CD4-positive, alpha-beta T cell (primary cell): ENCODE measurements around the gene GPRC5B. TPM values are rescaled to one million over a fixed set of nuclear protein-coding genes. Genes with fewer than 3 reads are reported as not detected.

Source experiments
- ATAC-seq: fragments of 200-7000 bp; cut with Tn5 transposase; one replicate; pipeline ENCODE4 v1.10.0; 2022; ENCODE audit warnings: mild to moderate bottlenecking; ENCODE audit not compliant: poor library complexity
- CTCF ChIA-PET: fragments of 350-600 bp; sonication (Branson Sonifier 250); formaldehyde crosslinking; loops from one replicate; lab custom pipeline; 2021; ENCODE audit warnings: antibody characterized with exemption, inconsistent platforms; lab: Charles Lee
- POLR2A ChIA-PET: fragments of 350-600 bp; sonication (Branson Sonifier 250); formaldehyde crosslinking; loops from one replicate; lab custom pipeline; 2021; ENCODE audit warnings: antibody characterized with exemption, inconsistent platforms; lab: Charles Lee
- DNase-seq, 14 experiments: peaks; one replicate each; pipeline ENCODE4 v3.0.0-alpha.2; 2013 to 2020; ENCODE audit warnings: mixed read lengths in 2 of 14
- H3K27ac ChIP-seq, 2 donors: one replicate each; pipeline versions ENCODE4 v1.5.1 to v1.7.0; 2013; ENCODE audit warnings: low read length in 2 of 2, low read depth in 1 of 2, mild to moderate bottlenecking in 1 of 2
- H3K27me3 ChIP-seq, 2 experiments: 1 replicate in 1 of 2; 2 replicates in 1 of 2; pipeline versions ENCODE4 v1.6.1 to v1.7.0; 2013; ENCODE audit warnings: low read length in 2 of 2, control low read depth in 1 of 2, mild to moderate bottlenecking in 1 of 2, moderate library complexity in 1 of 2; ENCODE audit not compliant: insufficient read depth in 2 of 2, control insufficient read depth in 1 of 2
- H3K36me3 ChIP-seq: one replicate; pipeline ENCODE4 v1.6.1; 2013; ENCODE audit warnings: low read length, control low read depth; ENCODE audit not compliant: insufficient read depth
- H3K4me1 ChIP-seq: one replicate; pipeline ENCODE4 v1.6.1; 2013; ENCODE audit warnings: low read length, control low read depth; ENCODE audit not compliant: insufficient read depth
- H3K4me3 ChIP-seq: one replicate; pipeline ENCODE4 v1.5.1; 2013; ENCODE audit warnings: mild to moderate bottlenecking, low read length, moderate library complexity
- H3K9me3 ChIP-seq, 2 experiments: 1 replicate in 1 of 2; 2 replicates in 1 of 2; pipeline versions ENCODE4 v1.6.1 to v1.7.0; 2013; ENCODE audit warnings: low read length in 2 of 2, mild to moderate bottlenecking in 2 of 2, control low read depth in 1 of 2, moderate library complexity in 1 of 2; ENCODE audit not compliant: control insufficient read depth in 1 of 2, insufficient read depth in 1 of 2
- H3K27ac Mint-ChIP-seq: one replicate; pipeline ENCODE4 v1.8.0; 2020; ENCODE audit warnings: mixed read lengths
- H3K27me3 Mint-ChIP-seq: one replicate; pipeline ENCODE4 v1.8.0; 2021; ENCODE audit warnings: mixed read lengths
- H3K36me3 Mint-ChIP-seq: one replicate; pipeline ENCODE4 v1.8.0; 2021; ENCODE audit warnings: low read depth, mixed read lengths
- H3K4me1 Mint-ChIP-seq: one replicate; pipeline ENCODE4 v1.8.0; 2021; ENCODE audit warnings: low read depth, mixed read lengths
- H3K4me3 Mint-ChIP-seq: one replicate; pipeline ENCODE4 v1.8.0; 2020; ENCODE audit warnings: mild to moderate bottlenecking, mixed read lengths
- H3K9me3 Mint-ChIP-seq: one replicate; pipeline ENCODE4 v1.8.0; 2020; ENCODE audit warnings: mixed read lengths
- intact Hi-C, 2 experiments: fragments of 100-400 bp; cut with DNase I in 1 of 2; cut with micrococcal nuclease in 1 of 2; formaldehyde crosslinking; loops; one replicate each; pipeline versions ENCODE4 v1.15.1 to v1.9.0; 2023 to 2025; cut with DNase I, micrococcal nuclease
- total RNA-seq, 174 experiments: library from RNA in 2 of 174; stranded (reverse) in 2 of 174; gene quantifications; one replicate each; pipeline ENCODE4 v1.2.3 and lab custom pipeline; 2021 to 2026
- TF ChIP-seq, protein P1 (sequence below): fragments of 200-600 bp; IDR thresholded peaks from one replicate; pipeline ENCODE4 v1.8.0; 2022; ENCODE audit warnings: antibody characterized with exemption, mild to moderate bottlenecking

Gene GPRC5B
- total RNA-seq, 2 experiments from 2014 or later = 0.47 to 0.75 TPM

DNA sequence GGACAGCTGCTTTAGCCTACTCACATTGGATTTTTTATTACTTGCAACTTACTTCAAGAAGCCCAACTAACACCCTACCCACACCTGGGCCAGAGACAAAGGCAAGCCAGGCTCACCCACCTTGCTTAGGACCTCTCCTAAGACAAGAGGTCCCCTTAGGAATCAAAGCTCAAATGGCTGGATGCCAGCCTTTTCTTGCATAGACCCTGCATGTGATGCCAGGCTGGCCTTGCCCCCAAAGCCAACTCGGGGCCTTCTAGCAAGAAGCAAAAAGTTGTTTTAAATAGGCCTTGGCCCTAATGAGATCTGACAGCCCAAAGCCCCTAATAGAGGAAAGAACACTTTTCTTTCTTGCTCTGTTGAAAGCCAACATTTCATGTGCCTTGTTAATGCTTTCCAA, 20.7 kb downstream of the GPRC5B start:
- no peaks in the 10 kb centered on the region for H3K36me3 Mint-ChIP-seq
- intact Hi-C loops = no loop called here

GRCh38 chr16:19861811-19862327, 22.8 kb downstream of the GPRC5B start:
- no peaks in the 10 kb centered on the region for H3K36me3 ChIP-seq
- TF ChIP-seq, protein P1, sequence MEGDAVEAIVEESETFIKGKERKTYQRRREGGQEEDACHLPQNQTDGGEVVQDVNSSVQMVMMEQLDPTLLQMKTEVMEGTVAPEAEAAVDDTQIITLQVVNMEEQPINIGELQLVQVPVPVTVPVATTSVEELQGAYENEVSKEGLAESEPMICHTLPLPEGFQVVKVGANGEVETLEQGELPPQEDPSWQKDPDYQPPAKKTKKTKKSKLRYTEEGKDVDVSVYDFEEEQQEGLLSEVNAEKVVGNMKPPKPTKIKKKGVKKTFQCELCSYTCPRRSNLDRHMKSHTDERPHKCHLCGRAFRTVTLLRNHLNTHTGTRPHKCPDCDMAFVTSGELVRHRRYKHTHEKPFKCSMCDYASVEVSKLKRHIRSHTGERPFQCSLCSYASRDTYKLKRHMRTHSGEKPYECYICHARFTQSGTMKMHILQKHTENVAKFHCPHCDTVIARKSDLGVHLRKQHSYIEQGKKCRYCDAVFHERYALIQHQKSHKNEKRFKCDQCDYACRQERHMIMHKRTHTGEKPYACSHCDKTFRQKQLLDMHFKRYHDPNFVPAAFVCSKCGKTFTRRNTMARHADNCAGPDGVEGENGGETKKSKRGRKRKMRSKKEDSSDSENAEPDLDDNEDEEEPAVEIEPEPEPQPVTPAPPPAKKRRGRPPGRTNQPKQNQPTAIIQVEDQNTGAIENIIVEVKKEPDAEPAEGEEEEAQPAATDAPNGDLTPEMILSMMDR = no peak
- Mint-ChIP-seq H3K27me3 (no peaks in the 10 kb centered on the region), H3K4me3 (no peak overlapping the region), H3K9me3 (no peaks in the 10 kb centered on the region), H3K36me3 (no peaks in the 10 kb centered on the region), H3K4me1 (no peaks in the 10 kb centered on the region), H3K27ac (no peak overlapping the region)
- H3K4me1 ChIP-seq = no peaks in the 10 kb centered on the region
- ATAC-seq = no peak
- no peak overlapping the region for H3K27ac ChIP-seq
- ChIA-PET CTCF (no interaction called here), POLR2A (no interaction called here)
- H3K4me3 ChIP-seq = no peak overlapping the region
- DNase-seq = no peak
- intact Hi-C loops = no loop called here
- H3K9me3 ChIP-seq = no peaks in the 10 kb centered on the region
- H3K27me3 ChIP-seq = no peaks in the 10 kb centered on the region

More for the DNA sequence above, 20.7 kb downstream of the GPRC5B start:
- no peak for DNase-seq
- no peak for ATAC-seq
- Mint-ChIP-seq H3K27ac (no peak overlapping the region), H3K27me3 (no peaks in the 10 kb centered on the region), H3K9me3 (no peaks in the 10 kb centered on the region), H3K4me3 (no peak overlapping the region), H3K4me1 (no peaks in the 10 kb centered on the region)
- Histone ChIP-seq H3K27ac (no peak overlapping the region), H3K4me1 (no peaks in the 10 kb centered on the region), H3K4me3 (no peak overlapping the region), H3K9me3 (no peaks in the 10 kb centered on the region), H3K27me3 (no peaks in the 10 kb centered on the region), H3K36me3 (no peaks in the 10 kb centered on the region)
- CTCF ChIA-PET = no interaction called here
- TF ChIP-seq, protein P1 = no peak
- POLR2A ChIA-PET = no interaction called here

DNA sequence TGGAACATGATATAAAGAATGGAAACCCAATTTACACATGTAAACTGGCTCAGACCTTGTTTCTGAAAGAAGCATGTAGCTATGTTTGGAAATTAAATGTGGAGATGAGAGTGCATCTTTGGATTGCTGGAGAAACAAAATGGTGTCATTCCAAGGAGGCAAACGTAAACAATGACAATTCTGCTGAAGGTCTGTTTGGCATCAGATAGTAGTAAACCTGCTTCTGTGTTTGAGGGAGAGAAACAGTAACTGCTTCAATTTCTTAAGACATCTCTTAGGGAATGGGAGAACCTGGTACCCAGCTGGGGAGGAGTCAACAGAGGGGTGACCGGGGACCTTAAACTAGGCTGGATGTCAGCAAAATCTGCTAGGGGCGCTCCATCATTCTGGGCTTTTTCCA, 23.5 kb downstream of the GPRC5B start:
- Mint-ChIP-seq H3K36me3 (no peaks in the 10 kb centered on the region), H3K9me3 (no peaks in the 10 kb centered on the region), H3K27me3 (no peaks in the 10 kb centered on the region), H3K4me3 (no peak overlapping the region), H3K27ac (no peak overlapping the region), H3K4me1 (no peaks in the 10 kb centered on the region)
- CTCF ChIA-PET = no interaction called here
- no peak for ATAC-seq
- H3K4me3 ChIP-seq = no peak overlapping the region
- TF ChIP-seq, protein P1 = no peak
- no peak overlapping the region for H3K27ac ChIP-seq
- no peaks in the 10 kb centered on the region for H3K36me3 ChIP-seq
- intact Hi-C loops = no loop called here
- no peaks in the 10 kb centered on the region for H3K9me3 ChIP-seq
- POLR2A ChIA-PET = no interaction called here
- H3K27me3 ChIP-seq = no peaks in the 10 kb centered on the region
- no peaks in the 10 kb centered on the region for H3K4me1 ChIP-seq
- no peak for DNase-seq
